Ectodermal cell (in vitro differentiated cells): ENCODE data around the gene MT1H.
"Not testable (repeated sequence)": the region's sequence is repeated elsewhere in the genome, so short reads cannot be mapped to it uniquely, and the experiment has no call there.

Source experiments
- H3K27ac ChIP-seq: 2 replicates; pipeline ENCODE4 v1.7.0; 2013; ENCODE audit warnings: mild to moderate bottlenecking, low read depth, low read length; ENCODE audit not compliant: insufficient read depth, poor library complexity, severe bottlenecking
- H3K27me3 ChIP-seq: 2 replicates; pipeline ENCODE4 v1.7.0; 2013; ENCODE audit warnings: mild to moderate bottlenecking, low read length; ENCODE audit not compliant: insufficient read depth, control insufficient read depth, poor library complexity, severe bottlenecking
- H3K36me3 ChIP-seq: one replicate; pipeline ENCODE4 v1.7.0; 2013; ENCODE audit warnings: low read length; ENCODE audit not compliant: control insufficient read depth, insufficient read depth
- H3K4me1 ChIP-seq: one replicate; pipeline ENCODE4 v1.7.0; 2013; ENCODE audit warnings: low read length; ENCODE audit not compliant: control insufficient read depth, insufficient read depth
- H3K4me3 ChIP-seq: 2 replicates; pipeline ENCODE4 v1.7.0; 2013; ENCODE audit warnings: low read depth, low read length, control low read depth; ENCODE audit not compliant: insufficient read depth
- H3K9me3 ChIP-seq: 2 replicates; pipeline ENCODE4 v1.7.0; 2013; ENCODE audit warnings: mild to moderate bottlenecking, low read length, moderate library complexity; ENCODE audit not compliant: control insufficient read depth
- WGBS, 2 experiments: methylation state at CpG; one replicate each; pipeline ENCODE4 v1.1.7; 2013; ENCODE audit warnings: missing lambda C conversion rate in 2 of 2; 5-methylcytosine and 5-hydroxymethylcytosine counted together

Gene MT1H

DNA sequence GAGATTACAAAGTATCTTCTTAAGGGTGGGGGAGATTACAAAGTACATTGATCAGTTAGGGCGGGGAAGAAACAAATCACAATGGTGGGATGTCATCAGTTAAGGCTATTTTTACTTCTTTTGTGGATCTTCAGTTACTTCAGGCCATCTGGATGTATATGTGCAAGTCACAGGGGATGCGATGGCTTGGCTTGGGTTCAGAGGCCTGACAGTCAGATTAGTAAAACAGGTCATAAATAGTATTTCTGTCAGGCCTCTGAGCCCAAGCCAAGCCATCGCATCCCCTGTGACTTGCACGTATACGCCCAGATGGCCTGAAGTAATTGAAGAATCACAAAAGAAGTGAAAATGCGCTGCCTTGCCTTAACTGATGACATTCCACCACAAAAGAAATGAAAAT is 5.0 kb downstream of the MT1H start:
- not testable (repeated sequence) for H3K36me3 ChIP-seq, H3K4me1 ChIP-seq, H3K4me3 ChIP-seq, H3K9me3 ChIP-seq, H3K27ac ChIP-seq
- H3K27me3 ChIP-seq, result peaks cover 85% of the 10 kb centered on the region
- WGBS, 2 experiments, result 74 to 76% methylated on average over 6 of the region's 6 CpGs

DNA sequence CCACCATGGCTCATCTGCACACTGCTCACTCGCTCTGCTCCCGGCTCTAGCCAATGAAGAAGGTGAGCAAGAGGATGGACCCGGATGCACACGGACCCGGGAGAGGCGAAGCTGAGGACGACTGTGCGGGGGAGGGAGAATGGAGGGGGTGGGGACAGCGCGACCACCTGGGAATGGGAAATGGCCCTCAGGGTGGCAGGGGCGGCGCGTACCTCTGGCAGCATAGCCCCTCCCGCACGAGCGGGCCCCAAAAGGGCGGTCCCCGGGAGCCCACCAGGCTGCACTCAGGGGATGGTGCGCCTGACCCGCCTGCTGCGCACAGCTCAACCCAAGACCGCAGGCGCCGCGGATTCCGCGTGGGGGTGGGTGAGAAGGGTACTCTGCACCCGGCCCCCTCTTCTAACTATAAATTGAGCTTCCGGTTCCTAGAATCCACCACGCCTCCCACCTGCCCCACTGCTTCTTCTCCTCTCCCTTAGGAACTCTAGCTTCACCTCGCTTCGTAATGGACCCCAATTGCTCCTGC is 6.1 kb downstream of the MT1H start:
- peaks cover 79% of the 10 kb centered on the region for H3K27me3 ChIP-seq
- peak overlapping the region; percentile 17 for H3K4me3 ChIP-seq
- H3K9me3 ChIP-seq, result no peaks in the 10 kb centered on the region
- no peaks in the 10 kb centered on the region for H3K36me3 ChIP-seq
- H3K4me1 ChIP-seq, result no peaks in the 10 kb centered on the region
- 11 to 16% methylated on average over 32 of the region's 32 CpGs for WGBS, 2 experiments
- no peak overlapping the region for H3K27ac ChIP-seq

DNA sequence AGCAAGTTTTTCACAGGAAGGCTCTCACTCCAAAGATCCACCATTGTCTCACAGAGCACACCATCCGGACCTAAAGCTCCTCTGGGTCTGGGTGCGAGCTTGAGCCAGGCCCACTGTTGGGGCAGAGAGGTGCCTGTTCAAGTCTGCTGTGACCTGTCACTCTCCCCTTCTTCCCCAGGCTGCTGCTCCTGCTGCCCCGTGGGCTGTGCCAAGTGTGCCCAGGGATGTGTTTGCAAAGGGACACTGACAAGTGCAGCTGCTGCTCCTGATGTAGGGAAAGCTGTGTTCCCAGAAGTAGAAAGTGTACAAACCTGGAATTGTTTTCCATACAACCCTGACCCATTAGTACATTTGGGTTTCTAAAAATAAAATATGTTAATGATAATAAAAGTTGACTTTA is 7.9 kb downstream of the MT1H start:
- H3K36me3 ChIP-seq, result no peaks in the 10 kb centered on the region
- 83 to 85% methylated on average over 3 of the region's 3 CpGs for WGBS, 2 experiments
- H3K4me1 ChIP-seq, result peaks cover 2% of the 10 kb centered on the region
- H3K27me3 ChIP-seq, result peaks cover 79% of the 10 kb centered on the region
- no peak overlapping the region for H3K4me3 ChIP-seq
- H3K9me3 ChIP-seq, result no peaks in the 10 kb centered on the region
- H3K27ac ChIP-seq, result no peak overlapping the region

DNA sequence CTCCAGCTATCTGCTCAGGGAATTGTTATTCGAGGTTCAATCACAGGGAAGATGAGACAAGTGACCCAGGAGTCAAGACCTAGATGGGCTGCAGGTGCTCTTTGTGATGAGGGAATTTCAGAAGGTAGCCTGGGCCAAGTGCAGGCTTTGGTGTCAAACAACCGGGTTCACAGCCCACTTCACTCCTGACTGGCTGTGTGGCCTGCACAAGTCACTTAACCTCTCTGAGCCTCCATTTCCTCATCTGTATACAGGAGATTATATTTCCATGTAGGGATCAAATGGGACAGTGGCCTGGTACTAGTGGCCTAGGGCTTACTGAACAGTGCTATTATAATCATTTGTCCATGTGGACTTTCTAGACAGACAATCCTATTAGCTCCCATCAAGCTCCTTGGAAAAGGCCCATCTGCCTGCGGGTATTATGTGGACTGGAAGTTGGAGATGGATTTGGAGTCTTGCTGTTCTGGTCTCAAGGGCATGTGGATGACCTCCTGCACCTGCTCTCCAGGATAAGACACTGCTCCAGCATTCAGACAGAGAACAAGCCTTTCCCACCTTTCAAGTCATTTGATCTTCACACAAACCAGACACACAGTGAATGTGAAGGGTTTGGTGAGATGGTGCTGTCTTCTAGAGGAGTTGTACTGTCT is 9.6 kb downstream of the MT1H start:
- H3K27me3 ChIP-seq, result peaks cover 78% of the 10 kb centered on the region
- 92 to 95% methylated on average over 3 of the region's 3 CpGs for WGBS, 2 experiments
- H3K27ac ChIP-seq, result no peak overlapping the region
- H3K9me3 ChIP-seq, result no peaks in the 10 kb centered on the region
- H3K36me3 ChIP-seq, result no peaks in the 10 kb centered on the region
- H3K4me3 ChIP-seq, result no peak overlapping the region
- peaks cover 6% of the 10 kb centered on the region for H3K4me1 ChIP-seq

DNA sequence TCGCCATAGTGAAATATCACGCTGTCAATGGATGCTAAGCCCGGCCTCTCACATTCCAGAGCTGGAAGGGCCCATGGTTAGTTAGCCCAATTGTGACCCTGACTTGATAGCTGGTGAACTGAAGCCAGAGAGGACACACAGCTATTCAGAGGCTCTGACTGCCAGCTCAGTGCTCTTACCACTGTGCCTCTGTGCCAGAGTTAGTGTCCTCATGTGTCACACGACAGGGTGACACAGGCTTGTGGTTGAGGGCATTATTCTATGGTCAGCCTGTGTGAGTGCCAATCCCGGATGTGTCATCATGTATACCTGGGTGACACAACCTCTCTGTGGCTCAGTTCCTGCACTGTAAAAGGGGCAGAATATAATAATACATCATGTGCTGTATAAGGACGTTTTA is 10.2 kb downstream of the MT1H start:
- H3K9me3 ChIP-seq, result no peaks in the 10 kb centered on the region
- no peaks in the 10 kb centered on the region for H3K36me3 ChIP-seq
- H3K27me3 ChIP-seq, result peaks cover 73% of the 10 kb centered on the region
- WGBS, 2 experiments, result 88 to 89% methylated on average over 6 of the region's 6 CpGs
- no peak overlapping the region for H3K27ac ChIP-seq
- no peak overlapping the region for H3K4me3 ChIP-seq
- H3K4me1 ChIP-seq, result peaks cover 6% of the 10 kb centered on the region

DNA sequence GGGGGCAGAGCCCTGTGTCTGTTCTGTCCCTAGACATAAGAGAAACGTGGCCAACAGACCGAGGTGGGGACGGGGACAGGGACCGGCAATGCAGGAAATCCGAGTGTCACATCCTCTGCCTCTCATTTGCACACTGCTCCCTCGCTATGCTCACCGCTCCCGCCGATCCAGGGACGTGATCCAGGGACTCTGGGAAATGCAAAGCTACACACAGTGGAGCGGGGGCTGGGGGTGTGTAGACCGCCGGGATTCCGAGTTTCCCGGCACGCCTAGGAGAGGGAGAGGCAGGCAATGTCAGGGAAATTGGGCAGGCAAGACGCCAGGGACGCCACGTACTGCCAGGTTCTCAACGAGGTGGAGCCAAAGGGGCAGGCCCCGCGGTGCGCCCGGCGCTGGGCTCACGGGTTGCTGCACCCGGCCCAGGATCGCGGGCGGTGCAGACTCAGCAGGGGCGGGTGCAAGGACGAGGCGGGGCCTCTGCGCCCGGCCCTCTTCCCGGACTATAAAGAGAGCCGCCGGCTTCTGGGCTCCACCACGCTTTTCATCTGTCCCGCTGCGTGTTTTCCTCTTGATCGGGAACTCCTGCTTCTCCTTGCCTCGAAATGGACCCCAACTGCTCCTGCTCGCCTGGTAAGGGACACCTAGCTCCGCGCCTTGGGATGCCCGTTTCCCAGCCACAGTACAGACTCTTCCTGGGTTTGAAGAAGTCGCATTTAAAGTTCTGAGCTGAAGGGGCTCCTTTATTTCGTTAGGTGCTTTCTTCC is 12.5 kb downstream of the MT1H start, which contains the start of gene MT1X:
TSS of gene MT1X (plus strand) at position 532 of the 764 bp plus-strand sequence. CDS start at position 603, 71 bp downstream.
- Histone ChIP-seq H3K36me3 (no peaks in the 10 kb centered on the region), H3K9me3 (no peaks in the 10 kb centered on the region), H3K4me1 (peaks cover 6% of the 10 kb centered on the region), H3K4me3 (peak within 1 kb of the TSS; percentile 51), H3K27me3 (peaks cover 50% of the 10 kb centered on the region), H3K27ac (no peak within 1 kb of the TSS)
- WGBS, 2 experiments, result 1% methylated on average over 49 of the region's 49 CpGs

DNA sequence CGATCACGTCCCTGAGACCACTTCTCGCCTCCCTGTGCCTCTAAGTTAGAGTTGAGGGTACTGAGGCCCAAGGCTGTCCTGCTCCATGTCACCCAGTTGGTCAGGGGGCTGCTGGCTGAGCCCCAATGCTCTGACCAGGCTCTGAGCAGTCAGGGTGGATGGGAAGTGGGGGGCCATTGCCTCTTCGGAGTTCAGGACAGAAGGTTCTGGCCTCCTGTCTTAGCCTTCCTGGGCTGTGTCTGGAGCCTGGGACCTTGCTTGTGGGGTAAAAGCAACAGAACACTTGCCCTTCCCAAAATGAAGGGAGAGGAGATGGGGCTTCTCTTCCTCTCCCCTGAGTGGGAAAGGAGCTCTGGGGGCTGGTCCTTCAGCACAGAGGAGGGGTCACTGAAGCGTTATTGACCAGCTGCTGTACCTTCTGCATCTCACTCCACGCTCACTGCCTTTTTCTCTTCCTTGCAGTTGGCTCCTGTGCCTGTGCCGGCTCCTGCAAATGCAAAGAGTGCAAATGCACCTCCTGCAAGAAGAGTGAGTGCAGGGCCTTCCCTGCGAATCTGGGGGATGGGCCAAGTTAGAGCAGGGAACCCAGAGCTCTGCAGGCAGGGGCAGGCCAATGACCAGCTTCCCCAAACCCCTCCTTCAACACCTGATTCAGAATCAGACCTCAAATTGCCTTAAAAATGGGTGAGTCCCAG is 13.2 kb downstream of the MT1H start:
- Histone ChIP-seq H3K4me3 (peak overlapping the region; percentile 51), H3K27me3 (peaks cover 43% of the 10 kb centered on the region), H3K9me3 (no peaks in the 10 kb centered on the region), H3K4me1 (peaks cover 6% of the 10 kb centered on the region), H3K27ac (no peak overlapping the region), H3K36me3 (no peaks in the 10 kb centered on the region)
- 27 to 31% methylated on average over 8 of the region's 8 CpGs for WGBS, 2 experiments

DNA sequence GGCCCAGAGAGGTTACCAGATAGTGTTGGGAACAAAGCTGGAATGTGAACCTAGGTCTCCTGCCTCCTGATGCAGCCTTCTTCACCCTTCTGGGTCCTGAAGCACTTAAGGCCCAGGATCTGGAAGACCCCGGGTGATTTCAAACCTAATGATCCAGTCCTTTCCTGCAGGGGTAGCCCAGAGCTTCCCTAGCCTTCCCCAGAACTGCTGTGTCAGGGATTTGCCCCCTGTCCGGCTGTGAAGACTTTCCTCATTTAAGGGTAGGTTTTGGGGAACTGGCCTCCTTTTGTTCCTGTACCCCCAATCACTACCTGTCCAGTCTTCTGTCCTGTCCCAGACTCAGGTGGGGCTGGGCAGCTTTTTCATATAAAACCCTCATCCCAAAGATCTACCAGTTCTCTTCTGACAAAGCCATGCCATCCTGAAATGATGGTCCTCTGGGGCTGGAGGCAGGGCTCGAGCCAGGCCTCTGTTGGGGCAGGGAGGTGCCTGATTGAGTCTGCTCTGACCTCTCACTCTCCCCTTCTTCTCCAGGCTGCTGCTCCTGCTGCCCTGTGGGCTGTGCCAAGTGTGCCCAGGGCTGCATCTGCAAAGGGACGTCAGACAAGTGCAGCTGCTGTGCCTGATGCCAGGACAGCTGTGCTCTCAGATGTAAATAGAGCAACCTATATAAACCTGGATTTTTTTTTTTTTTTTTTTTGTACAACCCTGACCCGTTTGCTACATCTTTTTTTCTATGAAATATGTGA is 14.0 kb downstream of the MT1H start:
- peaks cover 6% of the 10 kb centered on the region for H3K4me1 ChIP-seq
- H3K9me3 ChIP-seq, result no peaks in the 10 kb centered on the region
- WGBS, 2 experiments, result 77 to 83% methylated on average over 4 to 5 of the region's 5 CpGs
- no peaks in the 10 kb centered on the region for H3K36me3 ChIP-seq
- peaks cover 41% of the 10 kb centered on the region for H3K27me3 ChIP-seq
- no peak overlapping the region for H3K27ac ChIP-seq
- no peak overlapping the region for H3K4me3 ChIP-seq

DNA sequence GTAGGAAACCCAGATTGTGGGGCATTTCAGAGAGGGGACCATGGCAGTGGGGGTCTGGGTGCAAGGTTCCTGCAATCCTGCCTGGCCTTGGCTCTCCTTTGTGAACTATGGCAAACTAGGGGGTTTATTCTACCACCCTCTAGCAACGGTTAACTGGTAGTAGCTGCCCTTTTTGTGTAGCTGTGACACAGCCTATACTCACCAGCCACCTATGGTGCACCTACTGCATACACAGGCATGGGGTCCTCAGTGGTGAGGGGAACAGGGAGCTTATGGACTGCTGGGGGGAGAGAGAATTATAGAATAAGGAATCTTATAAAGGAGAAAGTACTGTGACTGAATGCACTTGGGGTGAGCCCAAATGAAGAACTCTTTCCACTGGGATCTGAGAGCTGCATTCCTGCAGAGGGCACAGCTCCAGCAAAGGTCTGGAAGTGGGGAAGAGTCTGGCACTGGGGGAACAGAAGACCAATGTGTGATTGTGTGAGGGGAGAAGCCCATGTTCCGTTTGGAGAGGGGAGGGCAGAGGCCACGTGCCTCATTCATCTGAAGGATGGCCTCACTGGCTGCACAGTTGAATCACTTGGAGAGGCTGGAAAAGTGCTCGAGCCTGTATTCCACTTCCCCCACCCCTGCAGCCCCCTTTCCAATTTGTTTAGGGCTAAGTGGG is 14.8 kb downstream of the MT1H start:
- peaks cover 41% of the 10 kb centered on the region for H3K27me3 ChIP-seq
- peaks cover 6% of the 10 kb centered on the region for H3K4me1 ChIP-seq
- H3K9me3 ChIP-seq, result no peaks in the 10 kb centered on the region
- H3K27ac ChIP-seq, result no peak overlapping the region
- no peak overlapping the region for H3K4me3 ChIP-seq
- no peaks in the 10 kb centered on the region for H3K36me3 ChIP-seq
- WGBS, 2 experiments, result 70 to 76% methylated on average over 4 of the region's 4 CpGs
